Measurements from ENCODE around the gene NSDHL.

Gene NSDHL

DNA sequence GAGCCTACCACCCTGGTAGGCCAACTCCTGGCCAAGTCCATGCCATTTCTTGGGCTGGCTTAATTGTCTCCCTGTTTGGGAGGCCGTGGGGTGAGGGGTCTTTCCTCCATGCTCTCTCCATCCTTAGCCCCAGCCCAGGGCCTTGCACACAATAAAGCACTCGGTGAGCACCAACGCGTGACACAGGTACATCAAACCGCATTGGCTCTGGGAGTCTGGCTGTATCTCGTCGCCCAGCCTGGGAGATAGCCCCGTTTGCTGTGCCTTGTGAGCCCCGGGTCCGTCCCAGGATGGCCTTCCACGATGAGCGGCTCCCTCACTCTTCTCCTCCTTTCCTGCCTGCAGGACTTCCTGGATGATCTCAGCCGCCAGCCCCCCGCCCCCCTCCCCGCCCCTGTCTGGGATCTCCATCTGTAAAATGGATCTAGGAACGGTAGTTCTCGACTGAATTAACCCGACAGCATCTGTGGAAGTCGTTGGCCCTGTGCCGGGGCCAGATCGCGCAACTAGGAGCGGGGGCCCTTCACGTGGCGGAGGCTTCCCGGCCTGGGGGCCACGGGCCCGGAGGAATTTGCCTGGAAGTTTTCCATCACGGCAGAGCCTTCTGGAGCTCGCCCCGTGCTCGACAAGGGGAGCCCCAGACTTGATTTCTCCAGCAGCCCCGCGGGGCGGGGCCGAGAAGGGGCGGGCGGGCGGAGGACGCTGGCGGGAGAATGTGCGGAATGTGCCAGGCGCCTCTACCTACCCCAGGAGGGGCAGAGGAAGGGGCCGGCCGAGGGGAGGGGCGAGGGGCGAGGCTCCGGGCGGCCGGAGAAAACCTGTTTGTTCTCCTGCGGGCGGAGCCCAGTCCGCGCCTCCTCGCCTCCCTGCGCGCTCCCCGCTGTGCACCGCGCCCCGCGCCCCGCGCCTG lies 66.6 kb downstream of the NSDHL start, which contains the start of gene ZNF185:
Gene ZNF185 (plus strand): TSS at position 846 of the 910 bp plus-strand sequence. CDS start 16,423 bp downstream, outside the sequence.
- H3K27ac ChIP-seq (replicated peaks) = no peak within 1 kb of the TSS
- no peak for DNase-seq (ENCODE audit: low read depth in 1 of 2, low spot score in 1 of 2)
- H3K4me3 ChIP-seq (replicated peaks; ENCODE audit: insufficient read depth, low read length) = no peak within 1 kb of the TSS
- TF ChIP-seq SPI1 (IDR thresholded peaks at IDR 0.05; ENCODE audit: borderline replicate concordance, low read depth) = no peak
- TF ChIP-seq GABPA (IDR thresholded peaks at IDR 0.05; ENCODE audit: low read depth) = no peak
- TF ChIP-seq POLR2AphosphoS5 (IDR thresholded peaks at IDR 0.05; ENCODE audit: low read depth) = no peak
- TF ChIP-seq REST (IDR thresholded peaks at IDR 0.05; ENCODE audit: insufficient replicate concordance, low read depth) = no peak
- TF ChIP-seq, protein P1, sequence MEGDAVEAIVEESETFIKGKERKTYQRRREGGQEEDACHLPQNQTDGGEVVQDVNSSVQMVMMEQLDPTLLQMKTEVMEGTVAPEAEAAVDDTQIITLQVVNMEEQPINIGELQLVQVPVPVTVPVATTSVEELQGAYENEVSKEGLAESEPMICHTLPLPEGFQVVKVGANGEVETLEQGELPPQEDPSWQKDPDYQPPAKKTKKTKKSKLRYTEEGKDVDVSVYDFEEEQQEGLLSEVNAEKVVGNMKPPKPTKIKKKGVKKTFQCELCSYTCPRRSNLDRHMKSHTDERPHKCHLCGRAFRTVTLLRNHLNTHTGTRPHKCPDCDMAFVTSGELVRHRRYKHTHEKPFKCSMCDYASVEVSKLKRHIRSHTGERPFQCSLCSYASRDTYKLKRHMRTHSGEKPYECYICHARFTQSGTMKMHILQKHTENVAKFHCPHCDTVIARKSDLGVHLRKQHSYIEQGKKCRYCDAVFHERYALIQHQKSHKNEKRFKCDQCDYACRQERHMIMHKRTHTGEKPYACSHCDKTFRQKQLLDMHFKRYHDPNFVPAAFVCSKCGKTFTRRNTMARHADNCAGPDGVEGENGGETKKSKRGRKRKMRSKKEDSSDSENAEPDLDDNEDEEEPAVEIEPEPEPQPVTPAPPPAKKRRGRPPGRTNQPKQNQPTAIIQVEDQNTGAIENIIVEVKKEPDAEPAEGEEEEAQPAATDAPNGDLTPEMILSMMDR (IDR thresholded peaks at IDR 0.05; ENCODE audit: insufficient read depth, low read length) = no peak
- H3K27me3 ChIP-seq (ENCODE audit: insufficient read depth, poor library complexity, severe bottlenecking) = peaks cover 6% of the 10 kb centered on the region

DNA sequence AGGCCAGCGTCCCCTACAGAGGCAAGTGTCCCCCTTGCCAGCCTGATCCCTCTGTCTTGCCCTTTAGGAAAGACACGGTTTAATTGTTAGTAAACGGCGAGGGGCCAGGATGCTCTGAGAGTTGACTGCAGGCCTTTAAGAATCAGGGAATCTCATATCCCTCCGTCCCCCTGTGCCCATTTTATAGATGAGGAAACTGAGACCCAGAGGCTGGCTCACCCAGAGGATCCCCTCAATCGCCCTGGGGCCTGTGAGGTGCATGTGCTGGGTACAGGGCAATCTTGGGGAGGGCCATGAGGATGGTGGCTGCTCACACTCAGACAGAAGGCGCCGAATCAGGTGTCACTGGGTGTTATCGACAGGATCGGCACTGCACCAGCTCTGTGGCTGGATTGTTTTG lies 67.6 kb downstream of the NSDHL start:
- DNase-seq (ENCODE audit: low read depth in 1 of 2, low spot score in 1 of 2) = no peak
- Histone ChIP-seq H3K4me3 (replicated peaks; ENCODE audit: insufficient read depth, low read length) (no peak overlapping the region), H3K27ac (replicated peaks) (no peak overlapping the region), H3K27me3 (ENCODE audit: insufficient read depth, poor library complexity, severe bottlenecking) (peaks cover 4% of the 10 kb centered on the region)
- TF ChIP-seq SPI1 (IDR thresholded peaks at IDR 0.05; ENCODE audit: borderline replicate concordance, low read depth) = no peak
- TF ChIP-seq GABPA (IDR thresholded peaks at IDR 0.05; ENCODE audit: low read depth) = no peak

DNA sequence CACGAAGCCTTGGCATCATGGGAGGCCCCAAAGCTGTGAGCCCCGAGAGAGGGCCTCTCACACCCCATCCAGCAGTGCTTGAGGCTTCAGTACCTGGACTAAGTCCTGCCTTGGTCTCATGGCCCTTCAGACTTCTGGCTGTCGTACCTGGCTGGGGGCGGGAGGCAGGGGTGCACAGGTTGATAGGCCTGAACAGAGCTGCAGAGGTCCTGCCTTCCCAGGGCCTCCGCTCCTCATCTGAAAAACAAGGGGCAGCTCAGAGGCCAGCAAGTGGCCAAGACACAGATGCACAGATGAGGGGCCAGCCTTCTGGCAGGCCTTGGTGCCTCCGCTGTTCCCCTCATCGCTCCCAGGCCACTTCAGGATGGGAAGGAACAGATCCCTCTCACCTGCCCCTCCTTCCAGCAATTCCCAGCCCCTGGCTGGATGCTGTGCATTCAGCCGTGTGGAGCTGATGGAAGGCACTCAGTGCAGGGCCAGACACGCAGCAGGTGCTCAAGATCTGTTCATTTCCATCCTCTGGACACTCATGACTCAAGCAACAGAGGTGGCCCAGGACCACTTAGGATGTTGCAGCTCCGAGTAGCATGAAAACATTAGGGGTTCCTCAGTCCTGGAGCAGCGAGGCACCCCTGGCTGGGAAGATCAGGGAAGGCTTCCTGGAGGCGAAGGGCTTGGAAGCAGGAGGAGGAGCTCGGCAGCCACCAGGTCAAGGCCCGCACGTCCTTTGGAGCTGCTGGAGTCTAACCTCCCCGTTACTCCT lies 68.4 kb downstream of the NSDHL start:
- no peak for DNase-seq (ENCODE audit: low read depth in 1 of 2, low spot score in 1 of 2)
- TF ChIP-seq REST (IDR thresholded peaks at IDR 0.05; ENCODE audit: insufficient replicate concordance, low read depth) (no peak), SPI1 (IDR thresholded peaks at IDR 0.05; ENCODE audit: borderline replicate concordance, low read depth) (no peak), POLR2AphosphoS5 (IDR thresholded peaks at IDR 0.05; ENCODE audit: low read depth) (no peak), GABPA (IDR thresholded peaks at IDR 0.05; ENCODE audit: low read depth) (no peak)
- TF ChIP-seq, protein P1 (IDR thresholded peaks at IDR 0.05; ENCODE audit: insufficient read depth, low read length) = no peak

More for the DNA sequence above, 68.4 kb downstream of the NSDHL start:
- H3K4me3 ChIP-seq (replicated peaks; ENCODE audit: insufficient read depth, low read length) = no peak overlapping the region
- H3K27me3 ChIP-seq (ENCODE audit: insufficient read depth, poor library complexity, severe bottlenecking) = peaks cover 4% of the 10 kb centered on the region
- no peak overlapping the region for H3K27ac ChIP-seq (replicated peaks)

Data from HL-60 (cell line).